HFFc6 (cell line): ENCODE data around the gene UBTD2. TPM values are rescaled to one million over a fixed set of nuclear protein-coding genes. Genes with fewer than 3 reads are reported as not detected.

Experiments
- DNase-seq: peaks from one replicate; pipeline ENCODE4 v3.0.0-alpha.2; 2018
- H3K27ac Mint-ChIP-seq: 2 replicates; pipeline ENCODE4 v1.8.0; 2020; ENCODE audit warnings: mild to moderate bottlenecking, mixed read lengths
- H3K27me3 Mint-ChIP-seq: 2 replicates; pipeline ENCODE4 v1.8.0; 2021; ENCODE audit warnings: mild to moderate bottlenecking, moderate library complexity, mixed read lengths; ENCODE audit not compliant: insufficient read depth
- H3K36me3 Mint-ChIP-seq: 2 replicates; pipeline ENCODE4 v1.8.0; 2021; ENCODE audit warnings: low read depth, mixed read lengths
- H3K4me1 Mint-ChIP-seq: 2 replicates; pipeline ENCODE4 v1.8.0; 2020; ENCODE audit warnings: low read depth, mixed read lengths
- H3K4me3 Mint-ChIP-seq: 2 replicates; pipeline ENCODE4 v1.8.0; 2020; ENCODE audit warnings: mild to moderate bottlenecking, moderate library complexity, mixed read lengths
- H3K9me3 Mint-ChIP-seq: 2 replicates; pipeline ENCODE4 v1.8.0; 2020; ENCODE audit warnings: mild to moderate bottlenecking, mixed read lengths
- total RNA-seq, 6 experiments: library from RNA; stranded (reverse); fragmentation: NEBNext Ultra II Directional; extraction: Animal tissue kit (Norgen Biotek cat#: 25700); gene quantifications; 2 replicates in 1 of 6; 3 replicates in 5 of 6; pipeline ENCODE4 v1.2.3, GENCODE V29; 2021
- TF ChIP-seq, protein P1 (sequence below): fragments of 200-600 bp; sonication (generic); IDR thresholded peaks from 2 replicates; pipeline ENCODE4 v1.5.0; 2021; ENCODE audit warnings: antibody characterized with exemption, mild to moderate bottlenecking

UBTD2 gene
- total RNA-seq, 6 experiments from 2014 or later, result 15.2 to 19.5 (median 17.7) TPM

DNA sequence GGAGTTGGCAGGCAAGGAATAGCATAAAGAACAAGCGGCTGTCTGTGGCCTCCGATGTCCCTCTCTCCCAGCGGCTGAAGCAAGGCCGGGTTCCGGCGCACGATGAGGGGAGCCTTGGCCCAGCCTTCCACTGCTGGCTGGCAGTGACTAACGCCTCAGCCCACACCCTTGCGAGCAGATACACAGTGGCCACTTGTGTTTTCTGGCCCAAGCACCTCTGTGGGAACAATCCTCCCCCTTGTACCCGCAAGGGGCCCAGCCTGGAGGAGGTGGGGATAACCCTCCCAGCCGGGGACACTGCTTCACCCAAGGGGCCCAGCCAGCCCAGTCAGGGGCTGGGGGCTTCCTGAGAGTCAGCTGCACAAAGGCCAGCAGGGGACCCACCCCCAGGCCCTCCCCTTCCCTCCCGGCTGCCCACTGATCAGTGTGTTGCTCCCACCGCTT lies 118.8 kb downstream of the UBTD2 start:
- Mint-ChIP-seq H3K9me3 (no peaks in the 10 kb centered on the region), H3K4me1 (peaks cover 30% of the 10 kb centered on the region), H3K27me3 (peaks cover 3% of the 10 kb centered on the region; the same call in 1 of the 2 replicates), H3K4me3 (peak overlapping the region; percentile 7; the same call in 1 of the 2 replicates), H3K27ac (peak overlapping the region; percentile 52; the same call in 1 of the 2 replicates), H3K36me3 (peaks cover 10% of the 10 kb centered on the region)
- TF ChIP-seq, protein P1, sequence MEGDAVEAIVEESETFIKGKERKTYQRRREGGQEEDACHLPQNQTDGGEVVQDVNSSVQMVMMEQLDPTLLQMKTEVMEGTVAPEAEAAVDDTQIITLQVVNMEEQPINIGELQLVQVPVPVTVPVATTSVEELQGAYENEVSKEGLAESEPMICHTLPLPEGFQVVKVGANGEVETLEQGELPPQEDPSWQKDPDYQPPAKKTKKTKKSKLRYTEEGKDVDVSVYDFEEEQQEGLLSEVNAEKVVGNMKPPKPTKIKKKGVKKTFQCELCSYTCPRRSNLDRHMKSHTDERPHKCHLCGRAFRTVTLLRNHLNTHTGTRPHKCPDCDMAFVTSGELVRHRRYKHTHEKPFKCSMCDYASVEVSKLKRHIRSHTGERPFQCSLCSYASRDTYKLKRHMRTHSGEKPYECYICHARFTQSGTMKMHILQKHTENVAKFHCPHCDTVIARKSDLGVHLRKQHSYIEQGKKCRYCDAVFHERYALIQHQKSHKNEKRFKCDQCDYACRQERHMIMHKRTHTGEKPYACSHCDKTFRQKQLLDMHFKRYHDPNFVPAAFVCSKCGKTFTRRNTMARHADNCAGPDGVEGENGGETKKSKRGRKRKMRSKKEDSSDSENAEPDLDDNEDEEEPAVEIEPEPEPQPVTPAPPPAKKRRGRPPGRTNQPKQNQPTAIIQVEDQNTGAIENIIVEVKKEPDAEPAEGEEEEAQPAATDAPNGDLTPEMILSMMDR, result no peak
- peak; percentile 44 for DNase-seq

DNA sequence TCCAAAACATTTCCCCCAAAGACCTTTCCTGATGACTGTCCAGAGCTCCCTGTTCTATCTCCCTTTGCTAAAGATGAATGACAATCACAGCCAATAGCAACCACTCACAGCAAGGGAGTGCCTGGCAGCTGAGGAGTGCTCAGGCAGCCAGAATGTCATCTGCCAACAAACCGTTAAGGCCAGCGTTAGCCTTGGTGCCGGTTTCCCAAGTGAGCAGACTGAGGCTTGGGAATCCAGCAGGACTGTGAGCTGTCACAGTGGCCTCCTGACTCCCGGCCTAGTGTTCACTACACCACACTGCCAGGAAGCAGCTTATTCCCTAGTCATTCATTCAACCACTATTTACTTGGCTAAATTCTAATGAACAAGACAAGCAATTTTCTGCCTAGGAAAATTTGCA lies 120.2 kb downstream of the UBTD2 start:
- no peak for DNase-seq
- Mint-ChIP-seq H3K4me1 (peaks cover 30% of the 10 kb centered on the region), H3K9me3 (no peaks in the 10 kb centered on the region), H3K4me3 (no peak overlapping the region), H3K36me3 (peaks cover 14% of the 10 kb centered on the region), H3K27ac (no peak overlapping the region), H3K27me3 (no peaks in the 10 kb centered on the region; the same call in 1 of the 2 replicates)
- TF ChIP-seq, protein P1, result no peak

DNA sequence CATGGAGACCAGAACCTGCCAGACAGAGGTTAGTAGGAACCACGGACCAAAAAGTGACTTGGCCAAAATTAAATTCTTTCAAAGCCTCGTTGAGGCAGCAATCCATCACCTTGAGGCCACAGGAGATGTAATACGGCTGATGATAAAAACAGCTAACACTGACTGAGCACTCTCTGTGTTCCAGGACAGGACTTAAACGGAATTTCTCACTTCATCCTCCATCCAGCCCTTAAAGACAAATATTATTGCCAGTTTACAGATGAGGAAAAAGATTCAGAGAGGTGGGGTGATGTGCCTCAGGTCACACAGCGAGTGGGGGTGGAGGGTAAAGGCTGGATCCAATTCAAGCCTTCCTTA lies 120.6 kb downstream of the UBTD2 start:
- Mint-ChIP-seq H3K4me1 (peaks cover 30% of the 10 kb centered on the region), H3K36me3 (peaks cover 18% of the 10 kb centered on the region), H3K27ac (no peak overlapping the region), H3K27me3 (no peaks in the 10 kb centered on the region; the same call in 1 of the 2 replicates), H3K9me3 (no peaks in the 10 kb centered on the region), H3K4me3 (no peak overlapping the region)
- TF ChIP-seq, protein P1, result no peak
- no peak for DNase-seq

DNA sequence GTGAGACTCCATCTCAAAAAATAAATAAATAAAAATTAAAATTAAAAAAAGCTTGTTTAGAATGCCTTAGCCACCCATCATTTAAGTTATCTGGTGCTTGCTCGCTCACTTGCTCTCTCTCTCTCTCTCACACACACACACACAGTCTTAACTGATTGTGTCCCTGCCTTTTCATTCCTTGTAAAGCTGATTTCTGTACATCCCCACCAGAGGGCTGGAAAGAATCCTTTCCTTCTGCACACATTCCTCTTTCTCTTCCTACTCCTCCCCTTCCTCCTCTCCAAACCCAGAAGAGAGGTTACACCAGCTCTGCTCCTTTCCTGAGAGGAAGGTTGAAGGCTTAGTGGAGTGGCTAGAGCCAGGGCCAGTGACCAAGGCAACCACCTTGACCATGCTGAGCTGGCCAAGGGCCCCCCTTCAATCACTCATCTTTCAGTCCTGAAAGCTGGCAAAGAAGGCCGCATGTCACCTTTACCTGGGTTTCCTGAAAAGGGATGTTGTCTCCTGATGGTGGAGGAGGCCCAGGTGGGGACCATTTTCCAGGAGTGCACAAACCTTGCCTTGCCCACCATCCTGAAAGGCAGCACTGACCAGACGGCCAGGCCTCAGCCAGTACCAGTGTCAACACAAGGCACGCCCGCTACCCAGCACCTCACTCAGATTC lies 121.1 kb downstream of the UBTD2 start:
- Mint-ChIP-seq H3K27ac (peak overlapping the region; percentile 39; the same call in 1 of the 2 replicates), H3K36me3 (peaks cover 19% of the 10 kb centered on the region), H3K4me3 (no peak overlapping the region), H3K9me3 (no peaks in the 10 kb centered on the region), H3K27me3 (no peaks in the 10 kb centered on the region; the same call in 1 of the 2 replicates), H3K4me1 (peaks cover 30% of the 10 kb centered on the region)
- TF ChIP-seq, protein P1, result peak; percentile 56
- DNase-seq, result peak; percentile 34

DNA sequence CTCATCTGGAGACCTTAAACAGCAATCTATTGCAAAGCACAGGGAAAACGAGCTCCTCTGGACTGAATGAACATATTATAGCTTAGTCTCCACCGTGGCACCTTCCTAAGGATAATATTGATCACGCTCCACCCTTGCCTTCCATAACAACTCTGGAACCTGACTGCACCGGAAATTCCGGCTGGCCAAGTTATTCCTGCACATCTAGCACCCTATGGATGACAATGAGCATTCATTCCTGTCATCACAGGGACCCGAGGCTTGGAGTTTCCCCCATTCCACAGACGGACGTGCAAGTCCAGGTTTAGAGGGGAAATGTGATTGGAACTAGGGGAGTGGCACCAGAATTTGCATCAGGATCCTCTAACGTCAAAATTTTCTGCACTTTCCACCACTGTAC lies 123.1 kb downstream of the UBTD2 start:
- Mint-ChIP-seq H3K27me3 (no peaks in the 10 kb centered on the region; the same call in 1 of the 2 replicates), H3K4me3 (no peak overlapping the region)

More for the DNA sequence above, 123.1 kb downstream of the UBTD2 start:
- TF ChIP-seq, protein P1, result no peak
- peaks cover 20% of the 10 kb centered on the region for H3K36me3 Mint-ChIP-seq
- no peak for DNase-seq
- peaks cover 24% of the 10 kb centered on the region for H3K4me1 Mint-ChIP-seq
- H3K27ac Mint-ChIP-seq, result no peak overlapping the region
- no peaks in the 10 kb centered on the region for H3K9me3 Mint-ChIP-seq

Other genes with a start within 250 kb of the UBTD2 start
- 10 to 100 TPM; 39.8 to 51.6 (median 47.5) TPM for gene STK10, start 95.5 kb downstream of the UBTD2 start, total RNA-seq
- gene EFCAB9, start 89.6 kb downstream of the UBTD2 start, total RNA-seq, result not detected
- 10 to 100 TPM; 12.4 to 28.4 (median 24.3) TPM for gene SH3PXD2B, start 170.8 kb upstream of the UBTD2 start, total RNA-seq